Body of pancreas (tissue), 4 donors: ENCODE results near the gene VASP. TPM values are rescaled to one million over a fixed set of nuclear protein-coding genes. Genes with fewer than 3 reads are reported as not detected.
A peak's percentile ranks its signal among the peaks of the same experiment; 100 is the strongest.

Experiments
- ATAC-seq: fragments of 150-250 bp; one replicate; pipeline ENCODE4 v1.9.1; 2016
- DNase-seq, 4 donors: peaks; one replicate each; pipeline ENCODE4 v3.0.0-alpha.2; 2019
- H3K27ac ChIP-seq, 4 donors: fragments of 200-600 bp; sonication (generic); 1 replicate in 3 of 4; 2 replicates in 1 of 4; pipeline versions ENCODE4 v1.5.1 to v1.6.1; 2016 to 2019; ENCODE audit warnings: mild to moderate bottlenecking in 1 of 4, mixed read lengths in 1 of 4, moderate library complexity in 1 of 4
- H3K27me3 ChIP-seq, 2 donors: fragments of 200-600 bp; sonication (generic); one replicate each; pipeline ENCODE4 v1.6.0; 2016; ENCODE audit warnings: mild to moderate bottlenecking in 1 of 2
- H3K36me3 ChIP-seq, 2 donors: fragments of 200-600 bp; sonication (generic); replicated peaks in 1 of 2; 2 replicates each; pipeline ENCODE4 v1.5.1; 2016; ENCODE audit warnings: low read depth in 2 of 2; ENCODE audit not compliant: insufficient read depth in 1 of 2
- H3K4me1 ChIP-seq: fragments of 200-600 bp; sonication (generic); one replicate; pipeline ENCODE4 v1.6.0; 2016
- H3K4me3 ChIP-seq, 2 donors: fragments of 200-600 bp; sonication (generic); 1 replicate in 1 of 2; 2 replicates in 1 of 2; pipeline ENCODE4 v1.5.1; 2016 to 2019
- H3K9me3 ChIP-seq, 3 donors: fragments of 200-600 bp; sonication (generic); 1 replicate in 2 of 3; 2 replicates in 1 of 3; pipeline ENCODE4 v1.5.1; 2016
- CTCF ChIP-seq, 7 experiments: fragments of 450-650 bp in 4 of 7; fragments of 200-600 bp in 3 of 7; sonication (generic) in 3 of 7; IDR thresholded peaks; one replicate each; pipeline ENCODE4 v1.5.1; 2016 to 2019; ENCODE audit warnings: antibody characterized with exemption in 7 of 7
- POLR2A ChIP-seq, 3 donors: fragments of 450-650 bp; IDR thresholded peaks; one replicate each; pipeline ENCODE4 v1.6.1; 2016; ENCODE audit warnings: antibody characterized with exemption in 3 of 3, mild to moderate bottlenecking in 2 of 3
- WGBS, 2 donors: methylation state at CpG; one replicate each; pipeline ENCODE4 v1.1.5; 2017; 5-methylcytosine and 5-hydroxymethylcytosine counted together
- intact Hi-C: fragments of 100-400 bp; cut with DNase I; formaldehyde crosslinking; loops from one replicate; pipeline ENCODE4 v1.15.1; 2023
- total RNA-seq, 2 donors: library from RNA; depleted of rRNA; stranded (reverse); fragments of >200 nt; gene quantifications; one replicate each; pipeline ENCODE4 v1.1.0, GENCODE V29; 2016

VASP gene
- total RNA-seq, 2 donors from 2014 or later, result 27.0 to 29.7 TPM

GRCh38 chr19:45496349-45496953 is 10.8 kb upstream of the VASP start:
- no peak for TF ChIP-seq POLR2A (IDR thresholded peaks at IDR 0.05)
- TF ChIP-seq CTCF (IDR thresholded peaks at IDR 0.05), result no peak
- WGBS, 2 donors, result 0 to 1% methylated on average over 1 to 52 of the region's 54 CpGs
- Histone ChIP-seq H3K36me3 (no peaks in the 10 kb centered on the region), H3K27ac (no peak overlapping the region), H3K4me1 (peaks cover 36% of the 10 kb centered on the region), H3K4me3 (peak overlapping the region in 1 of 2 donors; percentile 4), H3K27me3 (no peaks in the 10 kb centered on the region), H3K9me3 (no peaks in the 10 kb centered on the region)
- ATAC-seq (peak; percentile 38), DNase-seq (peak in 3 of 4 donors; percentile 34 to 50 (median 38))
- intact Hi-C loops, result no loop called here

GRCh38 chr19:45497791-45498190 is 9.5 kb upstream of the VASP start:
- H3K4me1 ChIP-seq, result peaks cover 32% of the 10 kb centered on the region
- no peaks in the 10 kb centered on the region for H3K36me3 ChIP-seq
- DNase-seq (no peak), ATAC-seq (no peak)
- WGBS, 2 donors, result 27 to 29% methylated on average over 1 to 15 of the region's 16 CpGs
- H3K4me3 ChIP-seq, result no peak overlapping the region
- H3K9me3 ChIP-seq, result no peaks in the 10 kb centered on the region
- no peak for TF ChIP-seq CTCF (IDR thresholded peaks at IDR 0.05)
- no peak for TF ChIP-seq POLR2A (IDR thresholded peaks at IDR 0.05)
- intact Hi-C loops, result no loop called here
- no peak overlapping the region for H3K27ac ChIP-seq
- no peaks in the 10 kb centered on the region for H3K27me3 ChIP-seq

GRCh38 chr19:45498411-45499195 is 8.7 kb upstream of the VASP start, which contains the start of gene PPM1N:
PPM1N (plus strand) TSS chr19:45498443; CDS start chr19:45498473, 30 bp downstream.
- TF ChIP-seq CTCF (IDR thresholded peaks at IDR 0.05), result no peak
- no peak for TF ChIP-seq POLR2A (IDR thresholded peaks at IDR 0.05)

GRCh38 chr19:45499196-45500180 is 7.8 kb upstream of the VASP start:
- Histone ChIP-seq H3K4me1 (peaks cover 31% of the 10 kb centered on the region), H3K27ac (no peak overlapping the region), H3K4me3 (no peak overlapping the region), H3K9me3 (no peaks in the 10 kb centered on the region), H3K36me3 (no peaks in the 10 kb centered on the region), H3K27me3 (no peaks in the 10 kb centered on the region)
- ATAC-seq, result no peak
- DNase-seq, result peak in 3 of 4 donors; percentile 40 to 48 (median 44)
- TF ChIP-seq CTCF (IDR thresholded peaks at IDR 0.05), result no peak
- 13 to 14% methylated on average over 26 to 37 of the region's 37 CpGs for WGBS, 2 donors
- intact Hi-C loops, result no loop called here

More at GRCh38 chr19:45498411-45499195, 8.7 kb upstream of the VASP start, which contains the start of gene PPM1N:
- H3K4me3 ChIP-seq, result no peak within 1 kb of the TSS
- intact Hi-C loops, result no loop called here
- 3 to 10% methylated on average over 7 to 88 of the region's 89 CpGs for WGBS, 2 donors
- ATAC-seq, result no peak
- no peak within 1 kb of the TSS for H3K27ac ChIP-seq
- DNase-seq, result no peak
- peaks cover 31% of the 10 kb centered on the region for H3K4me1 ChIP-seq
- no peaks in the 10 kb centered on the region for H3K27me3 ChIP-seq
- no peaks in the 10 kb centered on the region for H3K9me3 ChIP-seq
- H3K36me3 ChIP-seq, result no peaks in the 10 kb centered on the region
